Aorta (tissue), 5 donors: ENCODE results near the gene CTU2. TPM values are rescaled to one million over a fixed set of nuclear protein-coding genes. Genes with fewer than 3 reads are reported as not detected.

Experiments used
- ATAC-seq: fragments of 200-7000 bp; cut with Tn5 transposase; one replicate; pipeline ENCODE4 v1.9.1; 2022; ENCODE audit warnings: moderate library complexity; ENCODE audit not compliant: low FRiP score
- DNase-seq, 2 donors: peaks; one replicate each; pipeline ENCODE4 v3.0.0-alpha.2; 2020
- H3K27ac ChIP-seq, 2 donors: one replicate each; pipeline ENCODE4 v1.5.1; 2013; ENCODE audit warnings: low read length in 2 of 2, mild to moderate bottlenecking in 2 of 2, moderate library complexity in 2 of 2, control low read depth in 1 of 2, inconsistent platforms in 1 of 2, low read depth in 1 of 2
- H3K27me3 ChIP-seq, 2 donors: one replicate each; pipeline ENCODE4 v1.6.1; 2013; ENCODE audit warnings: control low read depth in 1 of 2, low read length in 1 of 2, mild to moderate bottlenecking in 1 of 2, moderate library complexity in 1 of 2; ENCODE audit not compliant: insufficient read depth in 2 of 2, control insufficient read depth in 1 of 2
- H3K36me3 ChIP-seq, 2 donors: one replicate each; pipeline ENCODE4 v1.6.1; 2013; ENCODE audit warnings: control low read depth in 1 of 2, low read length in 1 of 2, mild to moderate bottlenecking in 1 of 2; ENCODE audit not compliant: insufficient read depth in 2 of 2, control insufficient read depth in 1 of 2
- H3K4me1 ChIP-seq, 2 donors: one replicate each; pipeline ENCODE4 v1.6.1; 2013; ENCODE audit warnings: low read length in 2 of 2, control low read depth in 1 of 2, mild to moderate bottlenecking in 1 of 2, moderate library complexity in 1 of 2; ENCODE audit not compliant: insufficient read depth in 2 of 2, control insufficient read depth in 1 of 2
- H3K4me3 ChIP-seq, 2 donors: one replicate each; pipeline ENCODE4 v1.5.1; 2013; ENCODE audit warnings: low read length in 2 of 2, control low read depth in 1 of 2, mild to moderate bottlenecking in 1 of 2
- H3K9me3 ChIP-seq: one replicate; pipeline ENCODE4 v1.6.1; 2013; ENCODE audit warnings: mild to moderate bottlenecking, low read length; ENCODE audit not compliant: control insufficient read depth
- WGBS, 2 donors: extraction: QIAGEN DNeasy Blood & Tissue Kit; methylation state at CpG; one replicate each; pipeline ENCODE4 v1.1.7; 2013; 5-methylcytosine and 5-hydroxymethylcytosine counted together
- intact Hi-C, 2 donors: fragments of 100-400 bp; cut with DNase I; formaldehyde crosslinking; loops; one replicate each; pipeline versions ENCODE4 v1.14.2 to v1.15.0; 2022
- polyA plus RNA-seq, 2 donors: library from polyadenylated mRNA; stranded (reverse); fragments of 200-250 nt; gene quantifications; one replicate each; pipeline ENCODE4 v1.2.3, GENCODE V29; 2013
- total RNA-seq, 2 donors: library from RNA; stranded (reverse); fragmentation: NEBNext Ultra II Directional; extraction: Animal tissue kit (Norgen Biotek cat#: 25700); gene quantifications; one replicate each; pipeline ENCODE4 v1.2.1, GENCODE V29; 2021
- donor health status: healthy with polysubstance abuse.
- donor health status: Bipolar disorder and iron deficiency.
- donor health status: DM: no; HTN: no; CAD: no.
- donor health status: DM: no; HTN: no; CAD: no.
- donor health status: DM: yes; HTN: yes; CAD: no.

CTU2 gene
- total and polyA plus RNA-seq, 4 donors, result 4.0 to 18.4 (median 16.4) TPM

DNA sequence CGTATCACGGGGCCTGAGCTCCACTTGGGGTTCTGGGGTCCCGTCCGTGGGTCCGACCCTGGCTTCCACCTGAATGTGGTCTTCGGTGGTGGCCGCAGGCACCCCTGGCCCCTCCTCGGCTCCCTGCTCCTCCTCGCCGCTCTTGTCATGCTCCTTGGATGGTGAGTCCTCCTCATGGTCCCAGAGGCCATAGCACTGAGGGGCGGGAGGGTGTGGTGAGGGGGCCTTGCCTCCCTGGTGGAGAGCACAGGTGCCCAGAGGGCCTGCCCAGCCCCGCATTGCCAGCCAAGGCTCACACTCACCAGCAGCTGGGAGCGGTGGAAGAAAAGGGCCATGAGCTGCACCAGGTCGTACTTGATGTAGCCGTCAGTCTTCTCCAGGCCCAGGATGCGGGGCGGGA, 14.9 kb downstream of the CTU2 start:
- H3K36me3 ChIP-seq, result peaks cover 2 to 19% of the 10 kb centered on the region in 2 donors
- no peaks in the 10 kb centered on the region for H3K4me1 ChIP-seq
- no peak overlapping the region for H3K4me3 ChIP-seq
- intact Hi-C loops, result no loop called here
- H3K9me3 ChIP-seq, result no peaks in the 10 kb centered on the region
- DNase-seq (no peak), ATAC-seq (no peak)
- no peaks in the 10 kb centered on the region for H3K27me3 ChIP-seq
- no peak overlapping the region for H3K27ac ChIP-seq
- WGBS, 2 donors, result 96% methylated on average over 17 of the region's 17 CpGs

GRCh38 chr16:88721815-88722755, 15.8 kb downstream of the CTU2 start:
- ATAC-seq, result no peak
- Histone ChIP-seq H3K4me1 (no peaks in the 10 kb centered on the region), H3K9me3 (no peaks in the 10 kb centered on the region), H3K4me3 (no peak overlapping the region), H3K36me3 (peaks cover 0 to 14% of the 10 kb centered on the region in 2 donors), H3K27ac (no peak overlapping the region), H3K27me3 (no peaks in the 10 kb centered on the region)
- no peak for DNase-seq
- 94 to 95% methylated on average over 59 to 61 of the region's 61 CpGs for WGBS, 2 donors
- intact Hi-C loops, result no loop called here

DNA sequence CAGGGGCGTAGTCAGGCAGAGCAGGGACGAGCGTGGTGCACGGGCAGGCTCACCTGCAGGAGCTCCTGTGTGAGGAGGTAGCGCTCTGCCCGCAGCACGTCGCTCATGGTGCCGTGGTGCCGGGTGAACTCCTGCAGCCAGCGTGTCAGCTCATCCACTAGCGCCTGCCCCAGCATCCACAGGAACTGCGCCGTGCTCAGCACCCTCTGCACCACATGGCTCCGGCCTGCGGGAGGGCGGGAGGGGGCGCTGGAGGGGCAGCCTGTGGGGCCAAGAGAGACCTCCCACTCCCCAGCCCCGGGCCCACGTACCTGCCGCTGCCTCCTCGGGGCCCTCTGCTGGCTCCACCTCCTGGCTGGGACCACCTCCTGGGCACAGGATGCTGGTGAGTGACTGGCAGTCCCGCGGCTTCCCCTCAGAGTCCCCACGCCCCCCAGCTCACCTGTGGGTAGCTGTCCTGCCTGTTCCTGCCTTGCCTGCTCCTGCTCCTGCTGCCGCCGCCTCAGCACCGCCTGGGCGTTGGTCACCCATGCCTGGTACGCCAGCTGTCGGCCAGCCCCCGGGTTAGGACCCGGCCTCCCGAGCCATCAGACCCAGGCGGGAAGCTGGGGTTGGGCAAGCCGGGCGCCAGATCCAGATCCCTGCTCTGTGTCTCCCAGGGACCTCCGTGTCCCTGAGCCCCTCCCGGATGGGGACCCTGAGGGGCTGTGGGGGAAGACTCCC, 16.6 kb downstream of the CTU2 start:
- ATAC-seq, result no peak
- H3K27ac ChIP-seq, result no peak overlapping the region
- H3K4me1 ChIP-seq, result no peaks in the 10 kb centered on the region
- no peaks in the 10 kb centered on the region for H3K9me3 ChIP-seq
- H3K27me3 ChIP-seq, result no peaks in the 10 kb centered on the region
- no peak for DNase-seq
- WGBS, 2 donors, result 91 to 92% methylated on average over 36 to 39 of the region's 39 CpGs
- H3K36me3 ChIP-seq, result peaks cover 0 to 15% of the 10 kb centered on the region in 2 donors
- H3K4me3 ChIP-seq, result no peak overlapping the region
- intact Hi-C loops, result no loop called here

- Histone ChIP-seq H3K9me3 (no peaks in the 10 kb centered on the region), H3K4me1 (no peaks in the 10 kb centered on the region), H3K4me3 (no peak overlapping the region), H3K27ac (no peak overlapping the region), H3K36me3 (peaks cover 0 to 15% of the 10 kb centered on the region in 2 donors), H3K27me3 (no peaks in the 10 kb centered on the region)
- DNase-seq (no peak), ATAC-seq (no peak)
- intact Hi-C loops, result no loop called here
- WGBS, 2 donors, result 81 to 87% methylated on average over 8 of the region's 8 CpGs
These were observed 17.2 kb downstream of the CTU2 start for GRCh38 chr16:88723507-88723887.

- H3K4me1 ChIP-seq, result no peaks in the 10 kb centered on the region
- no peaks in the 10 kb centered on the region for H3K27me3 ChIP-seq
- H3K36me3 ChIP-seq, result peaks cover 0 to 15% of the 10 kb centered on the region in 2 donors
- H3K27ac ChIP-seq, result no peak overlapping the region
- intact Hi-C loops, result no loop called here
- WGBS, 2 donors, result 90 to 94% methylated on average over 15 to 17 of the region's 17 CpGs
- H3K9me3 ChIP-seq, result no peaks in the 10 kb centered on the region
- ATAC-seq, result no peak
- H3K4me3 ChIP-seq, result no peak overlapping the region
- DNase-seq, result no peak
These were observed 17.6 kb downstream of the CTU2 start for GRCh38 chr16:88723911-88724310.

DNA sequence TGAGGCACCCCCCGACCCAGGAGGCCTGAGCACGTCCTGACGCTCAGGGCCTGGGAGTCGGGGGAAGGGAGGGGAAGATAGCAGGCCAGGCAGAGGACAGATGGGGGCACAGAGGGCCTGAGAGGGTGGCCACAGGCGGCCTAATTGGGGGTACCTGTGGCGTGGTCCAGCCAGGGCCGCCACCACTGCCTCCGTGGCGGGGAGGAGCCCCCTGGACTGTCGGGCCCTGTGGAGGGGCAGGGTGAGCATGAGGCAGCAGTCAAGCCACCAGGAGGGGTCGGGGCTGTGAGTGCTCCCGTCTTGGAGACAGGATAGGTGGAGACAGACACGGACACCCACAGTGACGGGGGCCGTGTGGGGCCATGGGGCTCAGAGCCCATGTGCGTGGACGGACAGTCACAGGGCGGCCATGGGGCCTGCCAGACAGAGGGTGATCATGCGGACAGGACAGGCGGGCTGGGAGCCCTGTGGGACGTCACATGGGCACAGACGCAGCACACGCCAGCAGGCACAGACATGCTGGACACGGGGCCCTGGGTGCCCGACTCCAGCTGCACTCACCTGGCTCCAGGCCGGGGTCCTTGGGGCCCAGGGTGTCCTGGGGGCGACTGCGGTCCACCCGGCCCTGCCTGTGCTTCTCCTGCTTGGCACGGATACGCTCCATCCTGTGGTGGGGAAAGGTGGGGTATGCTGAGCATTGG, 18.7 kb downstream of the CTU2 start:
- H3K27ac ChIP-seq, result no peak overlapping the region
- WGBS, 2 donors, result 85 to 86% methylated on average over 28 to 31 of the region's 31 CpGs
- ATAC-seq (no peak), DNase-seq (no peak)
- H3K9me3 ChIP-seq, result no peaks in the 10 kb centered on the region
- H3K27me3 ChIP-seq, result no peaks in the 10 kb centered on the region
- no peaks in the 10 kb centered on the region for H3K4me1 ChIP-seq
- H3K36me3 ChIP-seq, result peaks cover 0 to 15% of the 10 kb centered on the region in 2 donors
- no peak overlapping the region for H3K4me3 ChIP-seq
- intact Hi-C loops, result no loop called here

- 86 to 87% methylated on average over 32 of the region's 32 CpGs for WGBS, 2 donors
- Histone ChIP-seq H3K36me3 (peaks cover 0 to 13% of the 10 kb centered on the region in 2 donors), H3K4me3 (no peak overlapping the region), H3K4me1 (no peaks in the 10 kb centered on the region), H3K27ac (no peak overlapping the region), H3K27me3 (no peaks in the 10 kb centered on the region), H3K9me3 (no peaks in the 10 kb centered on the region)
- intact Hi-C loops, result no loop called here
- ATAC-seq (peak; percentile 12), DNase-seq (no peak)
These were observed 19.5 kb downstream of the CTU2 start for GRCh38 chr16:88725609-88726407.

DNA sequence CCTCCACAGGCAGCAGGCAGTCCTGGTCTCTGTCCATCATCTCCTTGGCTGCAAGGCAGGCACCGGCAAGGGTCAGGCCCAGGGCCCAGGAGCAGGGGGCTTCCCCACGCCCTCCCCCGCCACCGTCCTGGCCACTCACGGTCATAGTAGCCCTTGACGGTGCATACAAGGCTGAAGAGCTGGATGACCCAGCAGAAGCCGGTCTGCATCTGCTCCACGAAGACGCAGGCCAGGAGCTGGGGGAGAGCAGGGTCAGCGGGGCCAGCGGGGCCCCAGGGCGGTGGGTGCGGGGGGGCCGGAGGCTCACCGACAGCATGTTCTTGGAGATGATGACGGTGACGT, 20.1 kb downstream of the CTU2 start:
- Histone ChIP-seq H3K27me3 (no peaks in the 10 kb centered on the region), H3K4me1 (no peaks in the 10 kb centered on the region), H3K27ac (no peak overlapping the region), H3K4me3 (no peak overlapping the region), H3K36me3 (peaks cover 0 to 10% of the 10 kb centered on the region in 2 donors), H3K9me3 (no peaks in the 10 kb centered on the region)
- 81 to 84% methylated on average over 16 to 17 of the region's 17 CpGs for WGBS, 2 donors
- no peak for DNase-seq
- intact Hi-C loops, result no loop called here
- ATAC-seq, result no peak
